ENCODE data around the gene MAML2.

MAML2 gene

GRCh38 chr11:96092511-96092910, 250.5 kb downstream of the MAML2 start:
- no peak for DNase-seq

DNA sequence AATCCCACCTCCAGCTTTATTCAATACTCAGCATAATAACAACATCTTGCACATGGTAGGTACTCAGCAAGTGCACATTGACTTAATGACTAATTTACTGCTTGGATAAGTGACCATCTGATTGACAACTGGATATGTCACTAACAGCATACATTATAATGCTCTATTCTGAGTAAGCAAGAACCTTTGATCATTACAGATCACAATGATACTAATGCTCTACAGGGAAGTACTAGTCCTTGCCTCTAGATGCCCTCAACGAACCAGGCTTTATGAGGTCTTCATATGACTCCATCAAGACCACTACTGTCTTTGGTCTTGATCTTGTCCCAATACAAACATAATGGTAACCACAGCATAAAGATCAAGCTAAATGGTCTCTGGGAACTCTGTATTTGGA, 251.5 kb downstream of the MAML2 start:
- DNase-seq, result no peak

- no peak for DNase-seq
Measured at GRCh38 chr11:96090711-96091110, 252.3 kb downstream of the MAML2 start.

DNA sequence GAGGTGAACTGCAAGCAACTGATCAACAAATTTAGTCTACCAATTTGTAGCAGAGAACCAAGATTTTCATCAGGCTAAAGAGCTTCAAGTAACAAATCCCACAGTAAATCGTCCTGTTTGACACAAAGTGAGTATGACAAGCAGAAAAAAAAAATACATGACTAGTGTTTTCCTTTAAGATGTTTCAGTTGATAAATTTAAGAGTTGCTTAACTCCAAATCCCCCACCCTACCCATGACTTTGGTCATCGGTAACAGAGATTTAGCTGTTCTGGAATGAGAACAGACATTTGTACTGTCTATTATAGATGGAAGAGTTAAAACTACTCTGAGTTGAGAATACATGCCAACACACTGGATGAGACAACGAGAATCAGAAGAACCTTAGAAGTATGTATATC, 254.1 kb downstream of the MAML2 start:
- DNase-seq, result no peak

DNA sequence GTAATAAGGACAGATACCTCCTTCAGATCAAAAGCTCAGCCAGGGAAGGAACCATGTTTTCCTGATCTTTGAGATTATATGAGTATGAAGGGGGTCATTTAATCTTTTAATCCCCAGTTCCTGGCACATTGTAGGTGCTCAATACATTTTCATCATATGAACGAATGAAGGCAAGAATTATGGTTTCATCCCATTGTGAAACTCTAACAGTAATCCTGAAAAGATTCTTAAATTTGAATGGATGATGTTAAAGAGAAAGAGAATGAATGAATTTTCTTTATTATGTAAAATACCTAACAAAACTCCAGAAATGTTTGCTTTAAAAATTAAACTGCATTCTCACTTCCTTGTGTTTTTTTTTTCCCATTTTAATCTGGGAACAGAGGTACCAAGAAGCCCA, 256.9 kb downstream of the MAML2 start:
- no peak for DNase-seq

DNA sequence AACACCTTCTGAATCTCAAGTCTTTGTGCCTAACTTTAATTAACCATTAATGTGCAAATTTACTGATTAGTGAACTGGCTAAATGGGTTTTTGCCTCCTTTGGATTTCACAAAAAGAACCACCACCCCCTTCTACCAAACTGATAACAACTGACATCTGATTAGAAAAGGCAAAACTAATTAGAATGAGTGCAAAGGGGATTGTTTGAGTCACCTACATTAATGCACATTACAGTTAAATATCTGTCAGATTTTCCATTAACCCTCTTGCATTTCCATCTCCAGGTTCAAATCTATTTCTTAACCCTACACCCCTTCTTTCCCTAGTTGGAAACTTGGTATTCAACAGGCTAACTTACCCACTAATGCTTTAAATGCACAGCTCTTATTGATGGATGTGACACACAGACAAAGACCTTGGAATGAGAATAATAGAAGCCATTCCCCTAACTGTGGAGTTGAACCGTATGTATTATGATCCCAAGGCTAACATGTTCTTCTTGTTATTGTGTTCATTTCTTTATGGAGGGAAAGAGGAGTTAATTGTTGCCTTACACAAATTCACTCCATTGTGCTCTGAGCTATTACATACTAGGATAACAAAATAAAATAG, 257.6 kb downstream of the MAML2 start:
- no peak for DNase-seq

GRCh38 chr11:96084610-96085318, 258.2 kb downstream of the MAML2 start:
- DNase-seq, result no peak

DNA sequence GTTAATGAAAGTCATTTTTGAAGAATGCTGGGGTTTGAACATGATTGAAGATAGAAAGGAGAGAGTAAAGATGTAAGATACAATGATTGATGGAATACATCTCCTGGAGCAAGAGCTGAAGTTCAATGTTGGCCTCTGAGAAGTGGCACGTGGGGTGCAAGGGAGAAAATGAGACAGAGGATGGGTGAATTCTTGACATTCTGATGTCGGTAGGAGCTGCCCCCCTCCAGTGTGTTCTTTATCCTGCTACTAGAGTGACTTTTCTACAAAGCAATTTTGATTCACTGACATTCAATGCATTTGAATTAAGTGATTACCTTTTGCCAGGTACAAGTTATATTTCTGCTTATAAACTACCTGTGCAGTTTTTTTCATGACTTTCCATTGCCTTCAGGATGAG, 260.1 kb downstream of the MAML2 start:
- DNase-seq, result no peak

DNA sequence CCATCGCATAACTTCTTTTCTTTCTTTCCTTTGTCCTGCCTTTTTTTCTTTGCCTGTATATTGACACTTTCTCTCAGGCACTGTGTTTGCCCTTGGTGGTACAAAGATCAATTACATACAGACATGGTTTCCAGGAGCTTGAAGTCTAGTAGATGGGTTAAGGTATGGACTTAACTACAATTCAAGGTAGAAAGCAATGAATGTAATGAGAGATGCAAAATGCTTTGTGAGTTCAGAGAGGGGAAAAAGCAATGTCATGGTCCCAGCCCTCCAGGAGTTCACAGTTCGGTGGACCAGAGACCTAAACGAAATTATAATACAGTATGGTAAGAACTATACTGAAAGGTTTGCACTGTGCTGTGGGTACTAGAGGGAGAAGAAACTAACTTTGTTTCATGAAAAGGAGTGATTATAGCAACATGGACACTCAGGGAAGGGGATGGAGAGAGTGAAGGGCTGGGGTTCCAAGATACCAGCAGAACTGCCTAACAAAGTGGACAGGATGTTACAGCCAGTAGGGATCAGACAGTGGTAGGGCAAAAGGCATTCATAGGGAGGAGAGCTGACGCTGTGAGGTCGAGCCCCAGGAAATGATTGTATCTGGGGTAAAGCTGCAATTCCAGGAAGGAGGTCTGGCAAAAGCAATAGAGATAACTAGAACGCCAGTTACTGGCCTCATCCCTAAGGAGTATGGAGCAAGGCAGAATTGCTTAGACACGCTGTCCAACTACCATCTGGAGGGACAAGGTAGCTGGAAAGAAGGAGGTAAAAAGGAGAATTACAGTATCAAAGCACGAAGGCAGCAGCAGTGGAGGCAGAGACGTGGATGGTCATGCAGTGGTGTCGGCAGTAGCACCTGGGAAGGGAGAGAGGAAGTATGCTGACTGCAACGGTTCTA, 260.7 kb downstream of the MAML2 start:
- DNase-seq, result no peak

DNA sequence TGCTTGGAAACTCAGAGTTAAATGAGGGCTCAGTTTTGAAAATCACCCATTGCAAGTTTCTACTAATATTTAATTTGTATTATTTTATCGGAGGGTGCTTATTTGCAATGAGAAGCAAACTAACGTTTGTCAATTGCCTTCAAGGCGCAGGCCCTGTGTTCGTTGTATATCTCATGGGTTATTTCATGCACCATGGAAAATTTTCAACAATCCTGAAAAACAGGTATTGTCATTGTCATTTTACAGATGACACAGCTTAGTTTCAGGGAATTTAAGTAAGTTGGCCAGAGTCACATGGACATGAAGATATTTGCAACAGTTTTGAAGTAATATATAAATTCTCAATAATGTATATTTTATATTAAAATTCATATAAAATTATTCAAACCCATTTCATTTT, 261.4 kb downstream of the MAML2 start:
- DNase-seq, result no peak

GRCh38 chr11:96079691-96080090, 263.3 kb downstream of the MAML2 start:
- DNase-seq, result no peak

GRCh38 chr11:96075532-96075959, 267.4 kb downstream of the MAML2 start:
- no peak for DNase-seq

DNA sequence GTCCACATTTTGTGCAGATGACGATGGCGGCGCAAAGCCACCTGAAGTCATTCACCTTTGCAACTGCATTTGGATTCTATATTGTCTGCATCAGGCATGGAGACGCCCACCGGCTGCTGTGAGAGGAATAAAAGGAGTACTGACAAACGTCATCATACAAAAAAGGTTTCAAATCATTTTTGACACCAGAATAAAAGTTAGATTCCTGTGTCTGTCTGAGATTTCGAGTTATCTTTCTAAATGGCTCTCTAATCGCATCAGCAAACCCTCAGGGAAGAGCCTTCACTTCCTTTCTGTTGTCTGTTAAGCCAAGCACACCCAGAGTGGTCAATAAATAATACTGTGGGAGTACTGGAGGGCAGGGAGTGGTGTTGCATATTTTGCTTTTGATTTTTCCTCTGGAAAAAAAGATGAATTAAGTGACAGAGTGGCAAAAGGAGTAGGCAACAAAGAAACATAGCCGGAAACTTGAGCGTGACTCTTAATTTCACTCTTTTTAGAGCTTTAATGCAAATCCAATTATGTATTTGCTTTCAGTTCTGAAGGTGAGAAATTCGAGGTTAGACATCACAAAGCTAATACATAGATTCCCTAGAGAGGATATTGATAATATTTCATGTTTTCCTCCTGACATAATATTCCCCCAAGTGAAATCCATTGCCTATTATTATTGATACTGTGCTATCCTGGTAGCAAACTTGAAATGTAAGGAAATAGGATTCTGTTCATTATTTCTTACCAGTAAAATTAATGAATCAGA, 268.3 kb downstream of the MAML2 start:
- no peak for DNase-seq

GRCh38 chr11:96073536-96073935, 269.5 kb downstream of the MAML2 start:
- no peak for DNase-seq

GRCh38 chr11:96072592-96072991, 270.4 kb downstream of the MAML2 start:
- DNase-seq, result no peak

GRCh38 chr11:96070453-96070852, 272.5 kb downstream of the MAML2 start:
- no peak for DNase-seq

GRCh38 chr11:96067160-96067559, 275.8 kb downstream of the MAML2 start:
- no peak for DNase-seq

DNA sequence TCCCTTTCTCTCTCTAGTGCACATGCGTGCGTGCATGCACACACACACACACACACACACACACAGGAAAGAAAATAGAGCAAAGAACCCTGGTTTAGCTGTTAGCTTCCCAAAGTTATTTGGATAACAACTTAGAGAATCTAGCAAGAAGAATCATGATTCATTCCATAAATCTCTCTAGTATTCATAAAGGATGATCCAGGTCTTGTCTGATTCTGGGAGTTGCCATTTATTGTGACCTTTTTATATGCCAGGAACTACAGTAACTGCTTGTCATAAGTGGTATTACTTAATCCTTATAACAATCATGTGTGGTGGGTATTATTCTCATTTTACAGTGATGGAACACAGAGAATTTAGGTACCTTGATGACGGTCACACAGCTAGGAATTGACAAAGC, 277.6 kb downstream of the MAML2 start:
- no peak for DNase-seq

GRCh38 chr11:96063886-96064285, 279.1 kb downstream of the MAML2 start:
- no peak for DNase-seq

DNA sequence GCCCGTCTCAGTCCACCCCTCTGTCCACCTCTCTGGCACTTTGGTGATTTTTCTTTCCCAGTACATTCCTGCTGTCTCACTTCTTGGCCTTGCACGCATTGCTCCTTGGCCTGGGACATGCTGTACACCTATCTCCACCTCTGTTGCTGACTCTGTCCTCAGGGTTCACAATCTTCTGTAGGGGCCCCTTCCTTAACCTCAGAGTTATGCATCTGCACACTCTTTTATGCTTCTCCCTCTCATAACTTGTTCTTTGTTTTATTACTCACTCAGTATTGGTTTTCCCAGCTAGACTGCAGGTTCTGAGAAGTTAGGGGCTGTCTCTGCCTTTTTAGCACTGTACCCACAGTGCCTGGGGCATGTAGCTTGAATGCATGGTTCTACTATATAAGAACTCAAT, 279.9 kb downstream of the MAML2 start:
- no peak for DNase-seq

DNA sequence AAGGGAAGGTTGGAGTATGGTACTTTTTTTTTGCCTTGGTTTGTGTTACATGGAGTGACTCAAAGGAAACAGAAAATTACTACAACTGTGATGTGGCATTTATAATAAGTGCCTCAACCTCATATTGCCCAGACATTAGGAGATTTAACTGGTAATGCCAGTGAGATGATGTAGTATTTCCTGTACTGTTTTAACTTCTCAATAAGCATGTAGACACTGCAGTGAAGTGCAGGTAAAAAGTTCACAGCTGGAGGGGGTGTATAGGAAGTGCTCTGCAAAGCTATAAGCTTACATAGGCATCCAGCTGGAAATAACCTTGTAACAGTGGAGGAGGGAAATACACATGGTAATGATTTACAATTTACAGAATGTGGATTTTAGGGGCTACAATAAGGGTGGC, 280.9 kb downstream of the MAML2 start:
- no peak for DNase-seq

DNA sequence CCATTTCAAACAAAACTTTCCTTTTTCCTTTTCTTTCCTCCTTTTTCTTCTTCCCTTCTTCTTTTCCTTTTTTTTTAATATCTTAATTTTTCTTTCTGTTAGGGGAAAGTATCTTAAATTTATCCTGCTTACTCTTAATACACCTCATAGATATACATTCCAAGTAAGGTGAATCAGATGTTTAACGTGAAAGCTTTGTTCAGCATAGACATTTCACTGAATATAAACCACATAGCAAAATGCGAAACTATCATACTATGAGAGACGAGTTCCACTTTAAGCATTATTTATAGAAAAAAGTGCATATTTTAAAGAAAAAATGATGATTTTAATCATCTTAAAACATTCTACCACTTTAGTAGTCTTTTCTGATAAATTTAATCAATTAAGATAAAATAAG, 281.3 kb downstream of the MAML2 start:
- DNase-seq, result no peak

DNA sequence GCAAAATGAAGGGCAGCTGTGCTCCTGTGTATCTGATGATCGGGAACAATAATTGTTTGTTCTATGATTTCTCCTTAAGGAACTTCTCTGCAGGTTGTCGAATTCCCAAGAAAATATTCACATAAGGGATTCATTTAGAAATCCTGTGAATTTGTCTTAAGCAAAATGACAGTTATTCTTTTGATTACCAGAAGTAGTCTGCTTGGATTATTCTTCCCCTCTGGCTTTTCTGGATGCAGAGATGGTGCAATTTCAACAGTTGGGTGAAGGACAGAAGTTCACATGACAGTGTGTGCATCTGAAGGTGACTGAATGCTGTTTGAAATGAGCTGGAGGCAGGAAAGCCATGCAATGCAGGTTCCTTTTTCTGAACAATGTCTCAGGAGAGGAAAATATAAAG, 281.9 kb downstream of the MAML2 start:
- DNase-seq, result no peak

Measured in DMS 273 treated with DMSO at 0.1 percent for 48 hours (cell line).